GM18511 (cell line): ENCODE results near the gene CYP3A4.
"Not testable (repeated sequence)": the region's sequence is repeated elsewhere in the genome, so short reads cannot be mapped to it uniquely, and the experiment has no call there.

Experiments used
- ATAC-seq: cut with Tn5 transposase; IDR thresholded peaks from one replicate; pipeline ENCODE4 v1.9.1; 2021; ENCODE audit warnings: mild to moderate bottlenecking, moderate library complexity; ENCODE audit not compliant: unreplicated experiment

Gene CYP3A4

GRCh38 chr7:99762680-99763327, 21.2 kb downstream of the CYP3A4 start:
- no peak for ATAC-seq

GRCh38 chr7:99755085-99755484, 28.9 kb downstream of the CYP3A4 start:
- no peak for ATAC-seq

DNA sequence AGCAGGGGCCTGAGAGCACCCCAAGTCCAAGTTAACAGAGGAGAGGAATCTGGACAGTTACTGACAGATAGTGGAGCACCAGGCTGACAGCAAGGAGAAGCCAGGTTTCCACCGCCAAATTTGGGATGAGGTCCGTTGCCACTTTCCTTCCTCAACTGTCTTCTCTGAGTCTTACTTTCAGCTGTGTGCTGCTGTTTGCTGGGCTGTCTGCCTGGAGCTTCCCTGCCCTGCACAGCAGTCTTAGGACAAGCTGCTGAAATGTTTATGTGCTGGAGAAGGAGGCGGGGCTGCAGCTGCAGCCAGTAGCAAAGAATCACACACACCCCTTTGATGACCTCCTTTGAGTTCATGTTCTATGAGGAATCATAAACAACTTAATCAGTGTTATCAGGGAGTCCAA, 31.6 kb downstream of the CYP3A4 start:
- no peak for ATAC-seq

- ATAC-seq, result not testable (repeated sequence)
Measured at GRCh38 chr7:99751322-99752052, 32.5 kb downstream of the CYP3A4 start.

DNA sequence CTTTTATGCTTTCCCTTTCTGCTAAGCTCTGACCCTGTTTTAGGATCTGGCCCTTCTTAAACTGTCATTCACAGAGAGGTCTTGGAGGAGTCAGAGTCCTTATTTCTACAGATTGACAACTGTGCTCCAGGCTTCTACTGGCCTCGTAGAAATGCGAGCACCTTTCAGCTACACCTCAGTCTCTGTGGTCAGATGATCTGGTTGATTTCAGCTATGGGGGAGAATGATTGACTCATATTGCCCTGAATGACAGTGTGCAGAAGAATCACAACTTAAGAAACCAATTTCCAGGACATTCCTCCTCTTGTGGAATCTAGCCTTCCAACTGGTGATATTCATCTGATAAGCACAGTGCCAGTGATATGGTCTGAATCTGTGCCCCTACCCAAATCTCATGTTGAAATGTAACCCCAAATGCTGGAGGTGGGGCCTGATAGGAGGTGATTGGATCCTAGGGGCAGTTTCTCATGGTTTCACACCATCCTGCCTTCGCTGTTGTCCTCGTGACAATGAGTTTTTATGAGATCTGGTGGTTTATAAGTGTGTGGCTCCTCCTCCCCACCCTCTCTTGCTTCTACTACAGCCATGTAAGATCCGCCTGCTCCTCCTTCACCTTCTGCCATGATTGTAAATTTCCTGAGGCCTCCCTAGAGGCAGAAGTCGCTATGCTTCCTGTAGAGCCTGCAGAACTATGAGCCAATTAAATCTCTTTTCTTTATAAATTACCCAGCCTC, 35.0 kb downstream of the CYP3A4 start:
- no peak for ATAC-seq

- ATAC-seq, result not testable (repeated sequence)
Measured at GRCh38 chr7:99746915-99747314, 37.1 kb downstream of the CYP3A4 start.

- ATAC-seq, result not testable (repeated sequence)
Measured at GRCh38 chr7:99745395-99745794, 38.6 kb downstream of the CYP3A4 start.

DNA sequence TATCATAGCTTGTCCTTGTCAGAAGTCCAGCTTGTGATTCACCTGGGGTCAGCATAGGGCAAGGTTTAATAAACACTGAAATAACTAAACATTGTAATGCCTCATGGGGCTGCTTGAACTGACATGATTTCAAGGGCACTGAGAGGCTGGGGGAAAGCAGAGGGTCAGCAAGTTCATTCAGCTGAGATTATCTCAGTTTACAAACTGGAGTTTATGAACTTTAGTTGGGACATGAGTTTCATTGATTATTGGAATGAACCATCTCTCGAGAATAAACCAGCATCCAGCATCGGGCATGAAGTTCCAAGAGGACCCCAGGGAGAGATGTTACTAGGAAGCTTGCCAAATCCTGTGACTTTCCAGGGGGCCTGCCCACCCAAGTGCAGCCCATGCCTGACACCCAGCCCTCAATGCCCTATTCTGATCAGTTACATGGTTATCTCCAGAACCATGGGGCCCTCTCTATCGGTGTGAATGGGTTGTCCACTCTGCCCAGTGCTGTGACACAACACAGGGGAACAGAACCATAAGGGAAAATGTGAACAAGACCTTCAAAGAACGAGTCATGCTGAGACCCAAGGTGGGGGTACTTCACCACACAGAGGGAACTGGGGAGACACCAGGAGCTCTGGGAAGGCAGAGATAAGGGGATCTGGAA, 41.1 kb downstream of the CYP3A4 start:
- ATAC-seq, result no peak

- ATAC-seq, result no peak
Measured at GRCh38 chr7:99741441-99741795, 42.6 kb downstream of the CYP3A4 start.

- ATAC-seq, result no peak
Measured at GRCh38 chr7:99740573-99741440, 43.2 kb downstream of the CYP3A4 start.

DNA sequence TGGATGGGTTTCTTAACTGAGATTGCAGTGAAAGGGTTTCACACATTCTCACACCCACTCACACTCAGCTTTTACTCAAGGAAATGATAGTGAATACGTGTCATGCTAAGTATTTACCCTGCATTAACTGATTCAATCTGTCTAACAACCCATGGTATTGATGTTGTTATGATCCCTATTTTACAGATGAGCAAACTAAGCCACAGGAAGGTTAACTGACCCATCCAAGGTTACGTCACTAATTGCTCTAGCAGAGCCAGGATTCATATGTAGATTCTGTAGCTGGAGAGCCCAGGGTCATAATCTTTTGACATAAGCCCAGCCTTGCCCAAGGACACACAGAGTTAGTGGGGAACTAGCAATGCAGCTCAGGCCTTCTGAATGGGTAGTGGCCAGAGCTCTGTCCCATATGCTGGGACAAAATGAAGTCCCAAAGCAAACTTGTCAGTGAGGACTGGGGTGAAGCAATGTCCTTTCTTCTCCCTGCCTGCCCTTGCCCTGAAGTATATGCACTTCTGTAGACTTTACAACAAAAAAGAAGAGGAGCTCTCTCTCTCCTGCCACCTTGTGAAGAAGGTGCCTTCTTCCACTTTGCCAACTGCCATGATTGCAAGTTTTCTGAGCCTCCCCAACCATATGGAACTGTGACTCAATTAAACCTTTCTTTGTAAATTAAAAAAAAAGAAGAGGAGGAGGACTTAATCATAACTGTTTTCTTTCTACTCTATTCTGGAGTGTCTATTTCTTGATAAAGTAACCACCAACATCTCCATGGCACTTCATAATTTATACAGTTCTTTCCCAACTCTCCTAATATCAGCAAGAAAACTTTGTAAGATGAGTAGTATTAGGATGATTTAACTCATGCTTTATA, 44.0 kb downstream of the CYP3A4 start:
- ATAC-seq, result no peak

GRCh38 chr7:99737726-99738125, 46.3 kb downstream of the CYP3A4 start:
- no peak for ATAC-seq

GRCh38 chr7:99736667-99737066, 47.3 kb downstream of the CYP3A4 start:
- ATAC-seq, result not testable (repeated sequence)

GRCh38 chr7:99734987-99735386, 49.0 kb downstream of the CYP3A4 start, which contains the start of gene CYP3A7:
Gene CYP3A7, minus strand, starts transcription at chr7:99735196. Its CDS starts 103 bp downstream, at chr7:99735093.
- no peak for ATAC-seq

- no peak for ATAC-seq
Measured at GRCh38 chr7:99733448-99733847, 50.5 kb downstream of the CYP3A4 start.

DNA sequence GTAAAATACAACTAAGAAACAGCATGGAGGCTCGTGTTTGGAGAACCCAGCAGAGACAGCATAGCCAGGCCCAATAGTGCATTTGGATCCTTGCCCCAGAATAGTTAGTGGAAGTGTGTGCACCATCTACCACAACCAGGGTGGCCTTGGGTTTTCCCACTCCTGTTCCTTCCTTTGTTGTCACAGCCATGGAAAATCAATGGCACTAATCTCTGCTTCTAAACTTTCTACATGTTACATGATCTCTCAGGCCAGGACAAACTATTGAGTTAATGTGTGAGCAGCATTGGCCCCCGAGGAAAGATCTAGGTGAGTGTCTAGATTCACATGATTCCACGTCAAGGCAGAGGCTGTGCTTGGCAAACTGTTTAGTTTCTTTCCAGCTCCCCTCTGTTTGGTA, 51.0 kb downstream of the CYP3A4 start:
- ATAC-seq, result no peak

DNA sequence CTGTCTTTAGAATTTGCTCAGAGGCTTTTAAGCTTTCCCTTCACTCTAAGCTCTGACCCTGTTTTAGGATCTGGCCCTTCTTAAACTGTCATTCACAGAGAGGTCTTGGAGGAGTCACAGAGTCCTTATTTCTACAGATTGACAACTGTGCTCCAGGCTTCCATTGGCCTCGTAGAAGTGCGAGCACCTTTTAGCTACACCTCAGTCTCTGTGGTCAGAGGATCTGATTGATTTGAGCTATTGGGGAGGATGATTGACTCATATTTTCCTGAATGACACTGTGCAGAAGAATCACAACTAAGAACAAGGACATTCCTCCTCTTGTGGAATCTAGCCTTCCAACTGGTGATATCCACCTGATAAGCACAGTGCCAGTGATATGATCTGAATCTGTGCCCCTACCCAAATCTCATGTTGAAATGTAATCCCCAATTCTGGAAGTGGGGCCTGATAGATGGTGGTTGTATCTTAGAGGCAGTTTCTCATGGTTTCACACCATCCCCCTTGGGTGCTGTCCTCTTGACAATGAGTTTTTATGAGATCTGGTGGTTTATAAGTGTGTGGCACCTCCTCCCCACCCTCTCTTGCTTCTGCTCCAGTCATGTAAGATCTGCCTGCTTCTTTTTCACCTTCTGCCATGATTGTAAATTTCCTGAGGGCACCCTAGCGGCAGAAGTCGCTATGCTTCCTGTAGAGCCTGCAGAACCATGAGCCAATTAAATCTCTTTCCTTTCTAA, 52.2 kb downstream of the CYP3A4 start:
- no peak for ATAC-seq

DNA sequence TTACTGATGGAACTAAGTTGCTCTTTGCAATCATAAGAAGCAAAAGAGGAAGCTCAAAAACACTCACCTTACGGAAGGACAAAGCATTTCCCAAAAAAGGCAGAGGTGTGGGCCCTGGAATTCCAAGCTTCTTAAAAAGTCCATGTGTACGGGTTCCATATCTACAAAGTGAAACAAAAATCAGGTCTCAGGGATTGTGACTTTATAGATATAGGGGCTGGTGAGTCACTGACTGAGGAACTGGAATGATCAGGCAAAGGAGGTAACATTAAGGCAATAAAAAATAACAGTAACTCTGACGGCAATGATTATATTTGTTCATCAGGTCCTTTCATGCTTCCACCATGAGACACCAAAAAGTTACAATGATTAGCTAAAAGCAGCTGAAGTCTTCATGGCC, 53.0 kb downstream of the CYP3A4 start:
- no peak for ATAC-seq
